ENCODE measurements around the gene ZFPL1. TPM values are rescaled to one million over a fixed set of nuclear protein-coding genes. Genes with fewer than 3 reads are reported as not detected.

Gene ZFPL1
- total RNA-seq, 1 donor, result 28.9 TPM

DNA sequence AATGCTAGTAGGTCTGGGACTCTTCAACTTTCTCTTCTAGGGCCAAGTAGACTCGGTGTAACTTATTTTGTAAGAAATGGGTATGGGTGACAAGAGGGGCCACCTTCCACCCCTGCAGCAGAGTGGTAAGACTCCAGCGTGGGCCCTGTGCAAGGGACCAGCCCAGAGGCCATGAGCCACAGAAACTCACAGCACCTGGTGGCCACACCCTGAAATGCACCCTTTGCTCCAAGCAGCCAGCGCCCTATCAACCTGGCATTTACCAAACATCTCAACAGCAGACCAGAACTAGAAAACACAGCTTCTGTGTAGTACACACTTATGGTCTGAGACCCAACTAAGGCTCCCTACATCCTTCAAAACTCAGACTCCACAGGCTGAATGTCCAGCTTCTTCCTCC is 5.9 kb upstream of the ZFPL1 start:
- H3K4me3 ChIP-seq (ENCODE audit: low read depth, low read length), result no peak overlapping the region
- TF ChIP-seq, protein P1, sequence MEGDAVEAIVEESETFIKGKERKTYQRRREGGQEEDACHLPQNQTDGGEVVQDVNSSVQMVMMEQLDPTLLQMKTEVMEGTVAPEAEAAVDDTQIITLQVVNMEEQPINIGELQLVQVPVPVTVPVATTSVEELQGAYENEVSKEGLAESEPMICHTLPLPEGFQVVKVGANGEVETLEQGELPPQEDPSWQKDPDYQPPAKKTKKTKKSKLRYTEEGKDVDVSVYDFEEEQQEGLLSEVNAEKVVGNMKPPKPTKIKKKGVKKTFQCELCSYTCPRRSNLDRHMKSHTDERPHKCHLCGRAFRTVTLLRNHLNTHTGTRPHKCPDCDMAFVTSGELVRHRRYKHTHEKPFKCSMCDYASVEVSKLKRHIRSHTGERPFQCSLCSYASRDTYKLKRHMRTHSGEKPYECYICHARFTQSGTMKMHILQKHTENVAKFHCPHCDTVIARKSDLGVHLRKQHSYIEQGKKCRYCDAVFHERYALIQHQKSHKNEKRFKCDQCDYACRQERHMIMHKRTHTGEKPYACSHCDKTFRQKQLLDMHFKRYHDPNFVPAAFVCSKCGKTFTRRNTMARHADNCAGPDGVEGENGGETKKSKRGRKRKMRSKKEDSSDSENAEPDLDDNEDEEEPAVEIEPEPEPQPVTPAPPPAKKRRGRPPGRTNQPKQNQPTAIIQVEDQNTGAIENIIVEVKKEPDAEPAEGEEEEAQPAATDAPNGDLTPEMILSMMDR (IDR thresholded peaks at IDR 0.05; ENCODE audit: insufficient read depth, low read depth, low read length), result peak; percentile 73
- peak; percentile 35 for DNase-seq (ENCODE audit: low read depth)

DNA sequence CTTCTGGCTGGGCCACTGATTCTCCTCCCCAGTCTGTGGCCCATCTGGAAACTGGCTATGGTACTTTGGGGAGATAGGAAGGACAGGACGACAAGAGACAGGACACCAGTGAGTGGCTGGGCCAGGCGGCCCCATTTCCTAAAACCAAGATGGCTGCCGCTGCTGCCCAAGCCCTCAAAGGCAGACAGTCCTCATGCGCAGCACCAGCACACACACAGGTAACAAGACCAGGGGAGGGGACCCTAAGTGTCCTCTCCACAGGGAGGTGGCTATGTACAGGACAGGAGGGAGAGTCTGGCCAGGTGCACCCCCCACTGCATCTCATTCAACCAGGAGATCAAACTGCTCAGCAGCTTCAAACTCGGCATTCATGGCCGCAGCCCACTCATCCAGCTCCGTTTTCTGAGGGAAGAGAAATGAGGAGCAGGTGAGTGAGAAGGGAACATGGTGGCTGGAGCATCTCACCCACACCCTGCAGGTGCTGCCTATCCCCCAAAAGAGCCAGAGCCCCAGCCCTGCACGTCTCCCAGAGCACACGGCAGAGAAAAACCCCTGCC is 5.2 kb upstream of the ZFPL1 start:
- TF ChIP-seq, protein P1 (IDR thresholded peaks at IDR 0.05; ENCODE audit: insufficient read depth, low read depth, low read length), result no peak
- no peak for DNase-seq (ENCODE audit: low read depth)
- H3K4me3 ChIP-seq (ENCODE audit: low read depth, low read length), result no peak overlapping the region

DNA sequence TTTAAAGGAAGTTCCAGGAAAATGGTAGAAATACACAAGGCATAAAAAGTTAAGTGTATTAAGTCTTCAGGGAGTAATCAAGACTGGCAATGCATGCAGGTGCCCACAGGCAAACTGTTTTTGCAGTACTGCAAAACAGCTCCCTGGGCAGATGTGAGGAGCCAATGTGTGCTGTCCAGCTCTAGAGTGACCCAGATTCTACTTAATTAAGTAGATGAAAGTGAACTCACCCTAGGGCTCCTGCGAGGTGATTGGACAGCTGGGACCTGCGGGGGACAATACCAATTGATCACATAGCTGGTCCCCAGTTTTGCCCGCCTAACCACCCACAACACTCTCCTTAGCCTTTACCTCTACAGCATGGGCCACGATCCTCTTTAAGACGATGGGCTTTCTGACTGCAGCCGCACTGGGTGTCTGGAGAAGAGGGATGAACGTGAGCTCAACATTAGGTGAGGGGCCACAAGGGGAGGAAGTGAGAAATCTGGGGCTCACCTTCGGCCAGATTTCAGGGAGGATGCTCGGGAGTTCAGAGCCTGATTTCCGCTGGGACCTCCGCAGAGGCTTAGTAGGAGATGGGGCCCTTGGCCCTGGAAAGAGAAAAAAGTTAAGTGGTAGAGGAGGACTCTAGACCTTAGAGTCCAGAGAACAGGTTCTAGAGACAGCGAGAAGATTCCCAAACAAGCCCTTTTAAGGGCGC is 738 bp upstream of the ZFPL1 start:
- peak overlapping the region; percentile 83 for H3K4me3 ChIP-seq (ENCODE audit: low read depth, low read length)
- no peak for DNase-seq (ENCODE audit: low read depth)
- TF ChIP-seq, protein P1 (IDR thresholded peaks at IDR 0.05; ENCODE audit: insufficient read depth, low read depth, low read length), result no peak

DNA sequence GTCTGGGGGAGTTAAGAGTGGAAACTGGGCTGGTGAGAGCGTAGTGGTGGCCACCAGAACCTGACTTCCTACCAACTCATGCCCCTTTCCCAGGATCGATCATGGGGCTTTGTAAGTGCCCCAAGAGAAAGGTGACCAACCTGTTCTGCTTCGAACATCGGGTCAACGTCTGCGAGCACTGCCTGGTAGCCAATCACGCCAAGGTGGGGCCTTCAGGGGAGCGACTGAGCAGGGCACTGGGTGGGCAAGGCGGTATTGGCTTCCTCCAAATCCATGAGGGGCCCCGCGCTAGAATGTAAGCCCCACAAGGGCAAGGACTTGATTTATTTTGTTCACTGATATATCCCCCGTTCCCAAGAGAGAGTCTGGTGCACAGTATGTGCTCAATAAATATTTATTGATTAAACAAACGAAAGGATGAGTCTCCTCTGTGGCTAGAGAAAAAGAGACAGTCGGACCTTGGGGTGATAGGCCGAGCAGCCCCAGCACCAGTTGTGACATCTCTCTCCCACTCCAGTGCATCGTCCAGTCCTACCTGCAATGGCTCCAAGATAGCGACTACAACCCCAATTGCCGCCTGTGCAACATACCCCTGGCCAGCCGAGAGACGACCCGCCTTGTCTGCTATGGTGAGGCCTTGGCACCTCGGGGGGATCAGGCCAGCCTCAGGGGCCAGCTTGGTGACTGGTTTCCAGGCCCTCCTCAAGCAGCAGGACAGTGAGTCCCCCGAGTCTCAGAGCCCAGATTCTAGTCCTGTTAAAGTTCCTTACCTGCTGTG is 765 bp downstream of the ZFPL1 start:
- DNase-seq (ENCODE audit: low read depth), result no peak
- peak overlapping the region; percentile 83 for H3K4me3 ChIP-seq (ENCODE audit: low read depth, low read length)

DNA sequence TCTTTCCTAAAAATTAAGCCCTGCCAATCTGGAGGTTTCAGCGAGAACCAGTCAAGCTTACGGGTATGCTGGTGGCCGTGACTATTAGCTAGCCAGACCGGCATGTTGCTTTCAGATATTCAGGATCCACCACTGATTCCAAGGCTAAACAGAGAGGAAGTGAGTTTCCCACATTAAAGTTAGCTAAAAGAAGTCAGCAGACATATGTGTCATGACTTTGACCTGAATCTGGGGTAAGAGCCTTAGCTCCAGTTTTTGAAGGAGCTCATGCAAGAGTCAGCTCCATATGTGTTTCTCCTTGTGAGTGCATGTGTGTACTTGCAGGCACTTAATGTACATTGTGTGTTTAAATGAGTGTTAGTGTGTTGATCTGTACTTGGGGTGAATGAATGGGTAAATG is 1.4 kb downstream of the ZFPL1 start:
- TF ChIP-seq, protein P1 (IDR thresholded peaks at IDR 0.05; ENCODE audit: insufficient read depth, low read depth, low read length), result no peak
- no peak for DNase-seq (ENCODE audit: low read depth)
- no peak overlapping the region for H3K4me3 ChIP-seq (ENCODE audit: low read depth, low read length)

More for the DNA sequence above, 765 bp downstream of the ZFPL1 start:
- TF ChIP-seq, protein P1 (IDR thresholded peaks at IDR 0.05; ENCODE audit: insufficient read depth, low read depth, low read length), result no peak

DNA sequence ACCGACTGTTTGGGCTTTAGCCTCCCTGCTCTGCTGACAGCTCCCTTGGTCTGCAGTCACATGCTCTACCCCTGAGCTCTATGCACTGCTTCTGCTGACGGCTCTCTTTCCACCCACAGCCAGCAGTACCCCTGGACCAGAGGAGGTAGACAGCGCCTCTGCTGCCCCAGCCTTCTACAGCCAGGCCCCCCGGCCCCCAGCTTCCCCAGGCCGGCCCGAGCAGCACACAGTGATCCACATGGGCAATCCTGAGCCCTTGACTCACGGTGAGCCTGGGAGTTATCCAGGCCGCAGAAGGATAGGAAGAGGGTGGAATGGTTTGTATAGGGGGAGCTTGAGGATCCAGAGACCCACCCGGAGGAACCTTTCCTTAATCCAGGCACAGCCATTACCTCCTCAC is 2.8 kb downstream of the ZFPL1 start:
- H3K4me3 ChIP-seq (ENCODE audit: low read depth, low read length), result no peak overlapping the region
- TF ChIP-seq, protein P1 (IDR thresholded peaks at IDR 0.05; ENCODE audit: insufficient read depth, low read depth, low read length), result no peak
- no peak for DNase-seq (ENCODE audit: low read depth)
